Colonic mucosa (tissue), 4 donors: ENCODE data around the gene PLXNB3. TPM values are rescaled to one million over a fixed set of nuclear protein-coding genes. Genes with fewer than 3 reads are reported as not detected.
A peak's percentile ranks its signal among the peaks of the same experiment; 100 is the strongest.
"Not testable (repeated sequence)": the region's sequence is repeated elsewhere in the genome, so short reads cannot be mapped to it uniquely, and the experiment has no call there.

Source experiments
- DNase-seq: peaks from one replicate; pipeline ENCODE4 v3.0.0-alpha.2; 2020
- H3K27ac ChIP-seq: fragments of 200-600 bp; one replicate; pipeline ENCODE4 v1.8.0; 2021
- H3K27me3 ChIP-seq: fragments of 200-600 bp; one replicate; pipeline ENCODE4 v1.8.0; 2021
- H3K36me3 ChIP-seq: fragments of 200-600 bp; one replicate; pipeline ENCODE4 v1.8.0; 2021
- H3K4me1 ChIP-seq: fragments of 200-600 bp; one replicate; pipeline ENCODE4 v1.8.0; 2021; ENCODE audit warnings: mild to moderate bottlenecking
- H3K4me3 ChIP-seq: fragments of 200-600 bp; one replicate; pipeline ENCODE4 v1.8.0; 2021
- H3K9ac ChIP-seq, 2 donors: one replicate each; pipeline ENCODE4 v1.7.0; 2013; ENCODE audit warnings: control low read depth in 2 of 2, low read depth in 2 of 2, low read length in 2 of 2
- H3K9me3 ChIP-seq: fragments of 200-600 bp; one replicate; pipeline ENCODE4 v1.8.0; 2021
- intact Hi-C: fragments of 100-400 bp; cut with DNase I; formaldehyde crosslinking; loops from one replicate; pipeline ENCODE4 v1.14.1; 2022
- total RNA-seq, 2 donors: library from RNA; stranded (reverse); fragmentation: NEBNext Ultra II Directional in 1 of 2; extraction: Animal tissue kit (Norgen Biotek cat#: 25700) in 1 of 2; gene quantifications; one replicate each; pipeline ENCODE4 v1.2.1, GENCODE V29; 2021
- TF ChIP-seq, protein P1 (sequence below): fragments of 200-600 bp; IDR thresholded peaks from one replicate; pipeline ENCODE4 v1.8.0; 2022; ENCODE audit warnings: antibody characterized with exemption, mild to moderate bottlenecking
- donor health status: healthy.
- donor health status: DM: no; HTN: no; CAD: no.
- donor health status: DM: no; HTN: no; CAD: no.

PLXNB3 gene
- total RNA-seq, 2 donors from 2014 or later, result 0.57 to 3.7 TPM

DNA sequence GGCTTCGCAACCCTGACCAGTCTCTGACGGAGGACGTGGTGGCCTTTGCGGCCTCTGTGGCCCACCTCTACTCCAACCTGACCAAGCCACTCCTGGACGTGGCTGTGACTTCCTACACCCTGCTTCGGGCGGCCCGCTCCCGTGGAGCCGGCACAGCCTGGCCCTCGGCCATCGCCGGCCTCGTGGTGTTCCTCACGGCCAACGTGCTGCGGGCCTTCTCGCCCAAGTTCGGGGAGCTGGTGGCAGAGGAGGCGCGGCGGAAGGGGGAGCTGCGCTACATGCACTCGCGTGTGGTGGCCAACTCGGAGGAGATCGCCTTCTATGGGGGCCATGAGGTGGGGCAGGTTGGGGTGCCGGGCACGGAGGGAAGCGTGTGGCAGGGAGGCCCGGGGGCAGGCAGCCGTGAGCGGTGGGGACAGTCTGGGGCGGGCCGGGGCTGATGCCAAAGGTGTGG is 38.2 kb upstream of the PLXNB3 start:
- Histone ChIP-seq H3K4me3 (peak overlapping the region; percentile 51), H3K9me3 (no peaks in the 10 kb centered on the region), H3K9ac (peak overlapping the region in 1 of 2 donors; percentile 5), H3K27me3 (no peaks in the 10 kb centered on the region), H3K27ac (peak overlapping the region; percentile 90), H3K36me3 (no peaks in the 10 kb centered on the region), H3K4me1 (peaks cover 22% of the 10 kb centered on the region)
- TF ChIP-seq, protein P1, sequence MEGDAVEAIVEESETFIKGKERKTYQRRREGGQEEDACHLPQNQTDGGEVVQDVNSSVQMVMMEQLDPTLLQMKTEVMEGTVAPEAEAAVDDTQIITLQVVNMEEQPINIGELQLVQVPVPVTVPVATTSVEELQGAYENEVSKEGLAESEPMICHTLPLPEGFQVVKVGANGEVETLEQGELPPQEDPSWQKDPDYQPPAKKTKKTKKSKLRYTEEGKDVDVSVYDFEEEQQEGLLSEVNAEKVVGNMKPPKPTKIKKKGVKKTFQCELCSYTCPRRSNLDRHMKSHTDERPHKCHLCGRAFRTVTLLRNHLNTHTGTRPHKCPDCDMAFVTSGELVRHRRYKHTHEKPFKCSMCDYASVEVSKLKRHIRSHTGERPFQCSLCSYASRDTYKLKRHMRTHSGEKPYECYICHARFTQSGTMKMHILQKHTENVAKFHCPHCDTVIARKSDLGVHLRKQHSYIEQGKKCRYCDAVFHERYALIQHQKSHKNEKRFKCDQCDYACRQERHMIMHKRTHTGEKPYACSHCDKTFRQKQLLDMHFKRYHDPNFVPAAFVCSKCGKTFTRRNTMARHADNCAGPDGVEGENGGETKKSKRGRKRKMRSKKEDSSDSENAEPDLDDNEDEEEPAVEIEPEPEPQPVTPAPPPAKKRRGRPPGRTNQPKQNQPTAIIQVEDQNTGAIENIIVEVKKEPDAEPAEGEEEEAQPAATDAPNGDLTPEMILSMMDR, result no peak
- no peak for DNase-seq
- intact Hi-C loops, result no loop called here

DNA sequence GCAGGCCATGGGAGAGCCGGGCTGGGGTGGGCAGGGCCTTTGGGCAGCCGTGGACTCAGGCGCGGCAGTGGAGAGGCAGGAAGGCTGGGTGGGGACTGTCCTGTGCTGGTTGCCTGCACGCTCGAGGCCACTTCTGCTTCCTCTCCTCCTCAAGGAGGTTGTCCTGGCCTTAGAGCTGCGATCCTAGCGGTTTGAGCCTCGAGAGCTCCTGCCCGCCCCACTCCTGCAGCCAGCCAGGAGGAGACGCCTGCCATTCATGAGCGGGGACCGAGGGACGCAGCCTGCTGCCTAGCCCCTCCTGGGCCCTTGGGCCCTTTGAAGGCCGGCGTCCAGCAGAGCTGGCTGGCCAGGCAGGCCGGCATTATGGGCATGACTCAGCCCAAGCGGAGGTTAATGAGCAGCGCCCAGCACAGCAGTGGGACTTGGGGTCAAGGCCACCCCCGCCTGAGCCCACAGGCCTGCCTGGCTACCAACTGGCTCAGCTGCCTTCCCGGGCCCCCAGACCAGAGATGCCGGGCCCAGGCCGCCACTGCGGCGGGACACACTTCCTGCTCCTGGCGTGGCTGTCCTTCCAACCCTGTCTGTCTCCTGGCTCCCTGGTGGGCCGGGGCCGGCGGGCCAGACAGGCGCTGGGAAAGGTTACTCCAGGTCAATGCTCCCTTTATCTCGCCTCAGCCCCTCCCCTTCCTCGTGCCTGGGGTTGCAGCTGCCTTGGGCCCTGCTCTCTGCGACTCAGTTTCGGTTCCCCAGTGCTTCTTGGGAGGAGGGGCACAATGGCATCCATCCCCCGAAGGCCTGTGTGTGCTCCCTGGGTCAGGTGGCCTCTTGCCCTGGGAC is 37.5 kb upstream of the PLXNB3 start:
- DNase-seq, result peak; percentile 70
- H3K9me3 ChIP-seq, result no peaks in the 10 kb centered on the region
- H3K9ac ChIP-seq, result peak overlapping the region; percentile 53 to 68
- peaks cover 22% of the 10 kb centered on the region for H3K4me1 ChIP-seq
- TF ChIP-seq, protein P1, result no peak
- peak overlapping the region; percentile 0 for H3K4me3 ChIP-seq
- H3K27ac ChIP-seq, result peak overlapping the region; percentile 90
- no peaks in the 10 kb centered on the region for H3K36me3 ChIP-seq
- H3K27me3 ChIP-seq, result no peaks in the 10 kb centered on the region
- intact Hi-C loops, result no loop called here

DNA sequence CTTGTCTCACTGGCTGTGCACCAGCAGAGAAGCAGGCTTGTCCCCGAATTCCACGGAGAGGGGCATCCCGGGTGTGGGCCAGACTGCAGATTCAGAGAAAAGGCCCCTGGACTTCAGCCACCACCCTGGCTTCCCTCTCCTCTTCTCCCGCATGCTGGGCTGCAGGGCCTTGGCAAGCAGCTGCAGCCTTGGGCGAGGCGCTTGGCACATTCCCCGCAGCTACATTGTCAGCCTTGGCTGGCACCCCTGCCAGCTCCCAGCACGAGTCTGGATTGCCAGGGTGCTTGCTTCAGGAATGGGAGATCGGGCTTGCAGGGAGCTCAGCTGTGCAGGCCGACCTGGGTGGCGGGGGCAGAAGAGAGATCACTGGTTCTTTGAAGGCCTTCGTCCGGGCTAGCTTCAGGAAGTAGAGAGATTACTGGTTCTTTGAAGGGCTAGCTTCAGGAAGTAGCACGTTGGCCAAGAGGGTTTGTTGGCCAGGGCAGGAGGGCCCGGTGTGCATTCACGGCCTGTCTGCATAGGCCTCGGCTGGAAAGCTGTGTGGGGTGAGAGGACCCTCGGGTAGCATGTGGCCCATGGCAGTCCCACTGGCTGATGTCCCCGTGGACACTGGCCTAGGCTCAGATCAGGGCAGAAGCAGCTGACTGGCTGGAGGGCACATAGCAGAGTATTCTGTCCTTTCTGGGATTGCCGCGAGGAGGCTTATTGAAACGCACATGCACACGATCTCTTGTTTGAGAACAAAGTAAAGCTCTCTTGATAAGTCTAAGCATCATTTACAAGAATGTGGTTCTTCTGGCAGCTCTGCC is 36.7 kb upstream of the PLXNB3 start:
- Histone ChIP-seq H3K27me3 (no peaks in the 10 kb centered on the region), H3K4me3 (peak overlapping the region; percentile 0), H3K9ac (peak overlapping the region in 1 of 2 donors; percentile 68), H3K9me3 (no peaks in the 10 kb centered on the region), H3K27ac (peak overlapping the region; percentile 90), H3K36me3 (no peaks in the 10 kb centered on the region), H3K4me1 (peaks cover 19% of the 10 kb centered on the region)
- peak; percentile 49 for DNase-seq
- TF ChIP-seq, protein P1, result no peak
- intact Hi-C loops, result no loop called here

DNA sequence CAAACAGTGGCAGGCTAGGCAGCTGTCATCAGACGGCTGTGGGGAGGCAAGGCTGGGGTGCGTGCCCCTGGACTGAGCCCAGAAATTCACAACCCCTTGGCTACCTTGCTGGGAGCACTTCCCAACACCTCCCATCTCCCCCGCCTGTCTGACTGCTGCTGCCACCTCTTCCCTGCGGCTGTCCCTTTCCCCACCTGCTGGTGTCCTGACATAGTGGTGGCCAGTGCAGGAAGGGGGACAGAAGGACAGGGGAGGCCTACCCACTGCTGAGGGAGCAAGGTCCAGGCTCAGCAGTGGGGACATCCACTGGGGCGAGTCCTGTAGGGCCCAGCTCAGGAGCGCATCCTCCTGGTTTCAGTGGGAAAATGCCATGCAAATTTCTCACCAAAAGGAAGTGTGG is 36.0 kb upstream of the PLXNB3 start:
- H3K9ac ChIP-seq, result no peak overlapping the region
- H3K4me1 ChIP-seq, result peaks cover 18% of the 10 kb centered on the region
- H3K9me3 ChIP-seq, result no peaks in the 10 kb centered on the region
- no peaks in the 10 kb centered on the region for H3K27me3 ChIP-seq
- no peak overlapping the region for H3K27ac ChIP-seq
- DNase-seq, result no peak
- TF ChIP-seq, protein P1, result no peak
- no peaks in the 10 kb centered on the region for H3K36me3 ChIP-seq
- H3K4me3 ChIP-seq, result no peak overlapping the region
- intact Hi-C loops, result no loop called here

DNA sequence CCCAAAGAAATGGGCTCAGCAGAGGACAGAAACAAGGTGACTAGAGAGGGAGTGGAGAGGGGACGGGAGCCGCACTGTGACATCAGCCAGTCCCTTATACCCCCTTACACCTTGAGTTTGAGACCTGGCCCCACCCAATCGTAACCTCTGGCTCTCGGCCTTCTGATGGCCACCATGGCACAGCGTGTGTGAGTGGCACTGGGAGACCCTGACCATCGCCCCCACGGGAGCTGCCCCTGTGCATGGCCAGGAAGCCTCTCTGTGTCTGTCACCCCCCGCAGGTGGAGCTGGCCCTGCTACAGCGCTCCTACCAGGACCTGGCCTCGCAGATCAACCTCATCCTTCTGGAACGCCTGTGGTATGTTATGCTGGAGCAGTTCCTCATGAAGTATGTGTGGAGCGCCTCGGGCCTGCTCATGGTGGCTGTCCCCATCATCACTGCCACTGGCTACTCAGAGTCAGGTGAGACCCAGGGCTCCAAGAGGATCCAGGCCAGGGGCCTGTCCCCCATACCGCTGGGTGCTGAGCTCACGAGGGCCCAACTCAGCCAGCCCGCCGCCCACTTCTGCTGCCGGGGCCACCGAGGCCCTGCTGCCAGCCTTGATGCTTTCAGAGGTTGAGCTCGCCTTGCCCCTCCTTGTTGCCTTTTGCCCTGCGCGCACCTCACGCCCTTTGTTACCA is 35.0 kb upstream of the PLXNB3 start:
- no peak overlapping the region for H3K9ac ChIP-seq
- no peak for DNase-seq
- H3K36me3 ChIP-seq, result no peaks in the 10 kb centered on the region
- intact Hi-C loops, result no loop called here
- H3K27me3 ChIP-seq, result no peaks in the 10 kb centered on the region
- no peak overlapping the region for H3K4me3 ChIP-seq
- peaks cover 18% of the 10 kb centered on the region for H3K4me1 ChIP-seq
- TF ChIP-seq, protein P1, result no peak
- no peak overlapping the region for H3K27ac ChIP-seq
- H3K9me3 ChIP-seq, result no peaks in the 10 kb centered on the region

DNA sequence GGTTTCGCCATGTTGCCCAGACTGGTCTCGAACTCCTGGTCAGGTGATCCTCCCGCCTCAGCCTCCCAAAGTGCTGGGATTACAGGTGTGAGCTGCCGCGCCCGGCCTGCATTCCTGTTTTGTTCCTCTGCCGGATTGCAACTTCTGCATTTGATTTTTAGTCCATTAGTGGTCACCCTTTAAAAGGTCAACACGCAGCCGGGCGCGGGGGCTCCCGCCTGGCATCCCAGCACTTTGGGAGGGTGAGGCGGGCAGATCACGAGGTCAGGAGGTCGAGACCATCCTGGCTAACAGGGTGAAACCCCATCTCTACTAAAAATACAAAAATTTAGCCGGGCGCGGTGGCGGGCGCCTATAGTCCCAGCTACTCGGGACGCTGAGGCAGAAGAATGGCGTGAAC is 33.9 kb upstream of the PLXNB3 start:
- peaks cover 17% of the 10 kb centered on the region for H3K4me1 ChIP-seq
- H3K27me3 ChIP-seq, H3K27ac ChIP-seq, H3K9me3 ChIP-seq, H3K9ac ChIP-seq, DNase-seq, intact Hi-C loops, H3K4me3 ChIP-seq, H3K36me3 ChIP-seq: not testable (repeated sequence)
